ENCODE results near the gene UBE2N. TPM values are rescaled to one million over a fixed set of nuclear protein-coding genes. Genes with fewer than 3 reads are reported as not detected.

UBE2N gene
- total and polyA plus RNA-seq, 2 donors (not counting 1 experiment from before 2014, with no cell fraction given): 56.3 to 83.8 TPM

- intact Hi-C loops (cut with micrococcal nuclease): loop anchor here (2.0 to 5.0 kb wide), 8 partner anchors 19 to 613 kb away; partner anchors contain the start of gene EEA1
- Mint-ChIP-seq H3K9me3 (ENCODE audit: insufficient read depth) (no peaks in the 10 kb centered on the region), H3K27me3 (no peaks in the 10 kb centered on the region), H3K4me1 (peaks cover 9% of the 10 kb centered on the region), H3K4me3 (no peak overlapping the region), H3K27ac (no peak overlapping the region)
- H3K27me3 ChIP-seq (replicated peaks in 1 of 4; ENCODE audit: control extremely low read depth in 1 of 4, control insufficient read depth in 3 of 4, insufficient read depth in 4 of 4, low read length in 3 of 4): no peaks in the 10 kb centered on the region
- CTCF ChIA-PET: interaction anchor here (0.6 to 4.3 kb wide), 54 partner anchors 8 to 865 kb away, joined by 3 to 93 read pairs (median 4); partner anchors contain the start of gene EEA1
- TF ChIP-seq CTCF (IDR thresholded peaks at IDR 0.05): no peak
- TF ChIP-seq EZH2 (IDR thresholded peaks at IDR 0.05; ENCODE audit: borderline replicate concordance, insufficient read depth, low read depth, low read length, poor library complexity, severe bottlenecking): no peak
- H3K79me2 ChIP-seq (ENCODE audit: control insufficient read depth, insufficient read depth, low read length): peaks cover 14% of the 10 kb centered on the region
- no peak for DNase-seq
- H3K9me3 ChIP-seq (ENCODE audit: control extremely low read depth in 1 of 3, control insufficient read depth in 2 of 3, insufficient read depth in 1 of 3, low read length in 2 of 3): no peaks in the 10 kb centered on the region
- H3K4me3 ChIP-seq (ENCODE audit: control extremely low read depth in 1 of 5, extremely low read depth in 1 of 5, insufficient read depth in 1 of 5, low read depth in 2 of 5, low read length in 4 of 5): no peak overlapping the region
- H3K27ac ChIP-seq (ENCODE audit: low read length in 2 of 2): no peak overlapping the region
- peaks cover 9 to 31% of the 10 kb centered on the region in 2 experiments for H3K36me3 ChIP-seq (replicated peaks in 1 of 2; ENCODE audit: control extremely low read depth in 1 of 2, control insufficient read depth in 1 of 2, extremely low read depth in 1 of 2, insufficient read depth in 2 of 2, low read length in 1 of 2)
- POLR2A ChIA-PET: interaction anchor here (0.6 to 2.3 kb wide), 3 partner anchors 22 to 526 kb away, joined by 3 to 6 read pairs (median 4); no protein-coding TSS in a partner anchor
- H4K20me1 ChIP-seq (ENCODE audit: control insufficient read depth, insufficient read depth, low read length, poor library complexity, severe bottlenecking): no peaks in the 10 kb centered on the region
- no peak overlapping the region for H3K9ac ChIP-seq (ENCODE audit: low read length)
- no peak overlapping the region for H2AFZ ChIP-seq (ENCODE audit: insufficient read depth, low read depth, low read length, poor library complexity, severe bottlenecking)
- no peaks in the 10 kb centered on the region for H3K4me1 ChIP-seq (ENCODE audit: control insufficient read depth in 2 of 2, insufficient read depth in 2 of 2, low read length in 2 of 2)
- no peak for ATAC-seq (ENCODE audit: low read depth)
- 92% methylated on average over 11 of the region's 12 CpGs for WGBS (ENCODE audit: insufficient coverage)
- H3K4me2 ChIP-seq (replicated peaks; ENCODE audit: low read depth, low read length, poor library complexity, severe bottlenecking): no peak overlapping the region
Observed at GRCh38 chr12:93397412-93397811, 44.3 kb downstream of the UBE2N start.

GRCh38 chr12:93393425-93393824 is 48.3 kb downstream of the UBE2N start:
- Histone ChIP-seq H3K9me3 (ENCODE audit: control extremely low read depth in 1 of 3, control insufficient read depth in 2 of 3, insufficient read depth in 1 of 3, low read length in 2 of 3) (no peaks in the 10 kb centered on the region), H4K20me1 (ENCODE audit: control insufficient read depth, insufficient read depth, low read length, poor library complexity, severe bottlenecking) (peaks cover 11% of the 10 kb centered on the region), H3K4me2 (replicated peaks; ENCODE audit: low read depth, low read length, poor library complexity, severe bottlenecking) (no peak overlapping the region), H3K27ac (ENCODE audit: low read length in 2 of 2) (no peak overlapping the region), H3K27me3 (replicated peaks in 1 of 4; ENCODE audit: control extremely low read depth in 1 of 4, control insufficient read depth in 3 of 4, insufficient read depth in 4 of 4, low read length in 3 of 4) (no peaks in the 10 kb centered on the region), H3K4me3 (ENCODE audit: control extremely low read depth in 1 of 5, extremely low read depth in 1 of 5, insufficient read depth in 1 of 5, low read depth in 2 of 5, low read length in 4 of 5) (no peak overlapping the region), H3K79me2 (ENCODE audit: control insufficient read depth, insufficient read depth, low read length) (peaks cover 52% of the 10 kb centered on the region), H3K9ac (ENCODE audit: low read length) (no peak overlapping the region), H3K36me3 (replicated peaks in 1 of 2; ENCODE audit: control extremely low read depth in 1 of 2, control insufficient read depth in 1 of 2, extremely low read depth in 1 of 2, insufficient read depth in 2 of 2, low read length in 1 of 2) (peaks cover 6 to 26% of the 10 kb centered on the region in 2 experiments), H3K4me1 (ENCODE audit: control insufficient read depth in 2 of 2, insufficient read depth in 2 of 2, low read length in 2 of 2) (peaks cover 18 to 26% of the 10 kb centered on the region in 2 donors), H2AFZ (ENCODE audit: insufficient read depth, low read depth, low read length, poor library complexity, severe bottlenecking) (no peak overlapping the region)
- TF ChIP-seq CTCF (IDR thresholded peaks at IDR 0.05): no peak
- no peak for TF ChIP-seq EZH2 (IDR thresholded peaks at IDR 0.05; ENCODE audit: borderline replicate concordance, insufficient read depth, low read depth, low read length, poor library complexity, severe bottlenecking)
- Mint-ChIP-seq H3K4me1 (peaks cover 30% of the 10 kb centered on the region), H3K27me3 (no peaks in the 10 kb centered on the region), H3K27ac (peak overlapping the region; percentile 32), H3K9me3 (ENCODE audit: insufficient read depth) (no peaks in the 10 kb centered on the region), H3K4me3 (no peak overlapping the region)
- intact Hi-C loops (cut with micrococcal nuclease): no loop called here
- ATAC-seq (ENCODE audit: low read depth) (no peak), DNase-seq (no peak)
- CTCF ChIA-PET: interaction anchor here (1.0 kb wide), 1 partner anchor 295 kb away, joined by 4 read pairs; no protein-coding TSS in a partner anchor
- no CpG with 5 or more reads among the region's 2 CpGs for WGBS (ENCODE audit: insufficient coverage)
- POLR2A ChIA-PET: no interaction called here
